NCI-H1694 treated with DMSO at 0.1 percent for 48 hours (cell line): ENCODE results near the gene CELA3A.

ENCODE experiments used
- DNase-seq: peaks from one replicate; lab custom pipeline; 2025; lab: John Stamatoyannopoulos, UW

The CELA3A gene

DNA sequence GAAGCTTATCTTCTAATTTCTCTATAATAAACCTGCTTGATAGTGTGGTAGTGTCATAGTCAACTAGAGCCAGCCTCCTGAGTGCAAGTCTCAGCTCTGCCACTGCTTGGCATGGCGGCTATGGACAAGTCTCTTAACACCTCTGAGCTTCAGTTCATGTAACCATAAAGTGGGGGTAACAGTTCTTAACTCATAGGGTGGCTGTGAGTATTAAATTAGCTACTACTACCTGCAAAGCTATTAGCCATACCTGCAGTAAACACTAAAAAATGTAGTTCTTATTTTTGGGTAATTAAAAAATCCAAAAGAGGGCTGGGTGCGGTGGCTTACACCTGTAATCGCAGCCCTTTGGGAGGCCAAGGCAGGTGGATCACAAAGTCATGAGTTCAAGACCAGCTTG is 48.9 kb downstream of the CELA3A start:
- DNase-seq, result no peak

- DNase-seq, result no peak
Observed at GRCh38 chr1:22051607-22052114, 50.2 kb downstream of the CELA3A start.

DNA sequence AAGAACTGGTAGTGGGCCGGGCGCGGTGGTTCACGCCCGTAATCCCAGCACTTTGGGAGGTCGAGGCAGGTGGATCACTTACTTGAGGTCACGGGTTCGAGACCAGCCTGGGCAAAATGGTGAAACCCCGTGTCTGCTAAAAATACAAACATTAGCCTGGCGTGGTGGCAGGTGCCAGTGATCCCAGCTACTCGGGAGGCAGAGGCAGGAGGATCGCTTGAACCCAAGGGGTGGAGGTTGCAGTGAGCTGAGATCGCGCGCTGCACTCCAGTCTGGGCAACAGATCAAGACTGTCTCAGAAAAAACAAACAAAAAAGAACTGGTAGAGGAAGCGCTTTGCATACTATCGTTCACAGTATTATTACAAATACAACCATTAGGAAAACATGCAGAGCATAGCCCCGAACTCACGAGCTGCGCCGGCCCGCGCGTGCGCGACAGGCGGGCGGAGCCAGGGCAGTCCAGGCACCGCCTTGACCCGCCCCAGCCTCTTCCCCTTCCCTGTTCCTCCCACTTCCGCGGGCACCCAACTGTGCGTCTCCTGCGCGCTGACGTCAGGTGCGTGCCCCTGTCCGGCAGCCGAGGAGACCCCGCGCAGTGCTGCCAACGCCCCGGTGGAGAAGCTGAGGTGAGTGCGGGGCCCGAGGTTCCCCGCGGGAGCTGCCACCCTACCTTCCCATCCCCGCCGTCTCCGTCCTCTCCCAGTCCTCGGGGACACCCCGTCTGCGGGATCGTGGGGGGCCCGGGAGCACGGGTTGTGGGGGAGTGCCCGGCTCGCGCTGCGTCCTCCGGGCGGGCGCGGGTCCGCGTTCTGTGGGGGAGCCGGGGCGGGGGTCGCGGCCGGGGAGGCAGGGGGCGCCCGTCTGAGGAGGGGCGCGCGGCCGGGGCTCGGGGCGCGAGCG is 50.9 kb downstream of the CELA3A start, which contains the start of gene CDC42:
Gene CDC42 (plus strand): TSS at position 595 of the 902 bp plus-strand sequence. CDS start 25,770 bp downstream, outside the sequence.
- peak; percentile 83 for DNase-seq

DNA sequence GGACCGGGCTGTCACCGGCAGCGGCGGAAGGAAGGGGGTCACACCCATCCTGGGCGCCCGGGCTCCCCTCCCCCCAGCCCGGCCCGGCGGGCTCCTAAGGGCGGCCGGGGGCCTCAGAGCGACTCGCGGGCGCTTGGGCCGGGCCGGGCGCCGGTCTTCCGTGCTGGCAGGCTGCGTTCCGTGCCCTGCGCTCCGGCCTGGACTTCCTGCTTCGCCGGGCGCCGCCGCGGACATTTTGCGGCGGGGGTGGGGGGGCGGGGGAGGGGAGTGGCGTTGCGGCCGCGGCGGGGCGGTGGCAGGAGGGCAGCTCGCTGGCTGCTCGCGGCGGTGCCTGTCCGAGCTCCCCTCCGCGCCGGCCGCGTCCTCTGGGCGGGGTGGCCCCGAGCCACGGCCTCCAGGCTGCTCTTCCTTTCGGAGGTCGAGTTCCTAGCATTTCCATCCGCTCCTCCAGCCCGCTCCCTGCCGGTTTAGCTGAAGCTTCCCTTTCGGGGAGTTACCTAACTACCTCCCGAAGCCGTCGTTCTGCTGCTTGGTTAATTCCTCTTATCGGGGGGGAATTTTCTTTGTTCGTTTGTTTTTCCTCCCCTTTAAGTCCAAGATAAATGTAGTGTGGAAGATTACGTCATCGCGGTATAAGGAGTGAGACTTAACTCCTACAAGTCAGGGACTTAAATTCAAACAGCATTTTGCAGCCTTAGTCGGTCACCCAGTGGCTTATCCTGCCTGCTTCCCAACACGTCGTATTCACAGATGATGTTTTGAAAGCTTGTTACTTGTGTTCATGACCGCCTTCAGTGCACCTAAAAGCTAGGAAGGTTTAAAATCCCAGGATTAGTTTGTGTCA is 51.8 kb downstream of the CELA3A start:
- no peak for DNase-seq

DNA sequence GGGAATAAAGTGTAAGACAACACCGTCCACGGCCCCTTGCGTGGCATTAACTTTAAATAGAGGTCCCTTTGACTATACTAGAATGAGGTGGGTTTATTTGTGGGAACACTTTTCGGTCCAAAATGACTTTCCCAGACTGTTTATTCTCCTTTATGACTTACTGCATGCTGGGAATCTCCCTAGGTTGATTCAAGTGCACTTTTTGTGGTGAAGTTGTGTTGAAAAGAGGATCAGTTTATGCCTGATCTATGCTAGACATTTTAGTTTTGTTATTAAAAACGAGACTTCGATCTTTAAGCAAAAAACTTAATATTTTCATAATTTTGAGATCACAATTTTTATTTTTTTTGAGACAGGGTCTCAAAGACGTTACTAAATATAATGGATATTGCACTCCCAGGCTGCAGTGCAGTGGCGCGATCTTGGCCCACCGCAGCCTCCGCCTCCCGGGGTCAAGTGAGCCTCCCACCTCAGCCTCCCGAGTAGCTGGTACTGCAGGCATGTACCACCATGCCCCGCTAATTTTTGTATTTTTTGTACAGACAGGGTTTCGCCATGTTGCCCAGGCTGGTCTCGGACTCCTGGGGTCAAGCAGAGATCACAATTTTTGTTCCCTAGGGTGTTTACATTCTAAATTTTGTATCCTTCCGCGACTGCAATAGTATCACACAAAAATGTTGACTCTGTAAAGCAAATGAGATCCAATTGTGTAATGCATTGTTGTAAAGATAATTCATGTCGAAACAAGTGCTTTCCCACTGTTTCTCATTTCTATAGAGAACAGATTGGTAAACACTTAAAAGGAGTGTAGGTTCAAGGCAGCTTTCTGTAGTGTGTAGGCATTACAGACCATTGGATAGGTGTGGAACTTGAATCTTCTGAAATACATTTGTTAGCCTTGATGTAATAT is 52.7 kb downstream of the CELA3A start:
- no peak for DNase-seq

GRCh38 chr1:22055463-22055862 is 54.0 kb downstream of the CELA3A start:
- no peak for DNase-seq

- DNase-seq, result no peak
Observed at GRCh38 chr1:22056043-22056442, 54.6 kb downstream of the CELA3A start.

GRCh38 chr1:22056936-22057335 is 55.5 kb downstream of the CELA3A start:
- no peak for DNase-seq

GRCh38 chr1:22057861-22058260 is 56.4 kb downstream of the CELA3A start:
- no peak for DNase-seq
